Renal cortical epithelial cell (primary cell): ENCODE measurements around the gene NAA40. TPM values are rescaled to one million over a fixed set of nuclear protein-coding genes. Genes with fewer than 3 reads are reported as not detected.

ENCODE experiments used
- total RNA-seq: library from RNA; depleted of rRNA; stranded (reverse); fragments of >200 nt; gene quantifications from 2 replicates; pipeline ENCODE4 v1.2.3, GENCODE V29; 2014

The NAA40 gene
- total RNA-seq, 1 donor from 2014 or later = 25.8 TPM

Other genes with a start within 250 kb of the NAA40 start
- 8.9 and 18.4 TPM in 2 replicates for gene ZFTA, start 170.2 kb upstream of the NAA40 start, total RNA-seq
- gene SPINDOC, start 125.5 kb upstream of the NAA40 start, total RNA-seq = 11.8 and 12.6 TPM in 2 replicates
- 12.5 and 25.2 TPM in 2 replicates for gene MARK2, start 99.9 kb upstream of the NAA40 start, total RNA-seq
- gene RCOR2, start 21.8 kb upstream of the NAA40 start, total RNA-seq = 0.35 and 1.6 TPM in 2 replicates
- 257 and 350 TPM in 2 replicates for gene COX8A, start 35.6 kb downstream of the NAA40 start, total RNA-seq
- 55.7 and 71.0 TPM in 2 replicates for gene OTUB1, start 47.4 kb downstream of the NAA40 start, total RNA-seq
- gene FLRT1, start 96.9 kb downstream of the NAA40 start, total RNA-seq = 0.05 TPM in 1 of 2 replicates, not detected in the other
- 9.3 and 18.4 TPM in 2 replicates for gene MACROD1, start 227.1 kb downstream of the NAA40 start, total RNA-seq
- gene STIP1, start 247.2 kb downstream of the NAA40 start, total RNA-seq = 174 and 201 TPM in 2 replicates